Loucy (cell line): Measurements from ENCODE around the gene PLTP.

Experiments
- EZH2phosphoT487 ChIP-seq: fragments of 200-600 bp; IDR thresholded peaks from 2 replicates; pipeline ENCODE4 v1.6.1; 2018; ENCODE audit warnings: antibody characterized with exemption, mild to moderate bottlenecking, moderate library complexity, borderline replicate concordance
- TF ChIP-seq, protein P1 (sequence below): fragments of 200-600 bp; sonication (generic); conservative IDR thresholded peaks from 2 replicates; pipeline ENCODE4 v1.5.1; 2014; ENCODE audit warnings: mild to moderate bottlenecking, antibody characterized with exemption, low read length

DNA sequence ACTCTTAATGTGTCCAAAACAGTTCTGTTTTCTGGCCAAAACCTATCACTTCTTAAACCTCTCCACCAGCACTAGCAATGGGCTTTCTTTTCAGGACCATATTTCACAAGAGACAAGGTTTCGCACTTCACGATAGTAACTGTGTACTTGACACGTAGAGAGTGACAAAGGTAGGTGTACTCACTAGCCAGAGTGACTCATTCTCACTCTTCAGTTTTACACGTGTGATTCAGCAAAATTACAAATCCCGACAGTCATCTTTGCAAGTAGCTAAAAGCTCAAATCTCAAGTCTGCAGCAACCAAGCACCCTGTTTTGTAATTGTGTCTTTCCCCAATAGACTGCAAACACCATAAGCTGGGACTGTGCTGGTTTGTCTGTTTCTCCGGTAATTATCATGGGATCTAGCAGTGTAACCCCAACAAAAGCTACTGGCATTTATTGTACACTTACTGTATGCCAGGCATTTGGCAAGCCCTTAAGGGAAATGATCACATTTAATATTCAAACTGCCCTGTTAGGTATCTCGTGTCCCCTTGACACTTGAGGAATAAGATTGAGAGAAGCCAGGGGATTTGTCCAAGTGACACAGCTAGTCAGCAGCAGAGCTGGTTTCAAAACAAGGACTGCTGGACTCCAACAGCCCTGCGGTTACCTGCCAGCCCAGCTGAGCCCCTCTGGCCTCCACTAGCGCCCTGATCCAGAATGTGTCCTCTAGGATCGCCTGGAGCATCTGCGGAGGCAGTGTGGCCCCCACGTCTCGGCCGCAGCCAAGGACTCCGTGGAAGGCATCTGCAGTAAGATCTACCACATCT is 32.4 kb upstream of the PLTP start:
- TF ChIP-seq, protein P1, sequence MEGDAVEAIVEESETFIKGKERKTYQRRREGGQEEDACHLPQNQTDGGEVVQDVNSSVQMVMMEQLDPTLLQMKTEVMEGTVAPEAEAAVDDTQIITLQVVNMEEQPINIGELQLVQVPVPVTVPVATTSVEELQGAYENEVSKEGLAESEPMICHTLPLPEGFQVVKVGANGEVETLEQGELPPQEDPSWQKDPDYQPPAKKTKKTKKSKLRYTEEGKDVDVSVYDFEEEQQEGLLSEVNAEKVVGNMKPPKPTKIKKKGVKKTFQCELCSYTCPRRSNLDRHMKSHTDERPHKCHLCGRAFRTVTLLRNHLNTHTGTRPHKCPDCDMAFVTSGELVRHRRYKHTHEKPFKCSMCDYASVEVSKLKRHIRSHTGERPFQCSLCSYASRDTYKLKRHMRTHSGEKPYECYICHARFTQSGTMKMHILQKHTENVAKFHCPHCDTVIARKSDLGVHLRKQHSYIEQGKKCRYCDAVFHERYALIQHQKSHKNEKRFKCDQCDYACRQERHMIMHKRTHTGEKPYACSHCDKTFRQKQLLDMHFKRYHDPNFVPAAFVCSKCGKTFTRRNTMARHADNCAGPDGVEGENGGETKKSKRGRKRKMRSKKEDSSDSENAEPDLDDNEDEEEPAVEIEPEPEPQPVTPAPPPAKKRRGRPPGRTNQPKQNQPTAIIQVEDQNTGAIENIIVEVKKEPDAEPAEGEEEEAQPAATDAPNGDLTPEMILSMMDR: no peak
- no peak for TF ChIP-seq EZH2phosphoT487
